Kasumi-1 (cell line): ENCODE data around the gene COL4A4.
"Not testable (repeated sequence)": the region's sequence is repeated elsewhere in the genome, so short reads cannot be mapped to it uniquely, and the experiment has no call there.

Experiments used
- DNase-seq, 2 experiments: peaks; one replicate each; lab custom pipeline; 2025; lab: John Stamatoyannopoulos, UW

Gene COL4A4

DNA sequence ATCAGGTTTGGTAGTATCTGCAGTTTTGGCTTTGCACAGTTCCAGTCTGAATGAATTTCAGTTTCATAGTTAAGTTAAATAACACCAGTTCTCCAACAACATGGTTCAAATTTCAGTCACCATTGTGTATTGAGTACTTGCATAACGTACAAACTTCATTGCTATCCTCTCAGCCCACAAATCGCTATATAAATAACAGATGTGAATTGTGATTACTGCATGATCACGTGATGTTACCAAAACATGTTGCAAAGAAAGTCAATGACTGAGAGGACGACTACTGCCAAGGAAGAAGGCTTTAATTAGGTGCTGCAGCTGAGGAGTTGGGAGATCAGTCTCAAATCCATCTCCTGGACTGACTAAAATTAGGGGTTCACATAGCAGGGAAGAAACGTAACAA lies 48.2 kb downstream of the COL4A4 start:
- DNase-seq: no peak

DNA sequence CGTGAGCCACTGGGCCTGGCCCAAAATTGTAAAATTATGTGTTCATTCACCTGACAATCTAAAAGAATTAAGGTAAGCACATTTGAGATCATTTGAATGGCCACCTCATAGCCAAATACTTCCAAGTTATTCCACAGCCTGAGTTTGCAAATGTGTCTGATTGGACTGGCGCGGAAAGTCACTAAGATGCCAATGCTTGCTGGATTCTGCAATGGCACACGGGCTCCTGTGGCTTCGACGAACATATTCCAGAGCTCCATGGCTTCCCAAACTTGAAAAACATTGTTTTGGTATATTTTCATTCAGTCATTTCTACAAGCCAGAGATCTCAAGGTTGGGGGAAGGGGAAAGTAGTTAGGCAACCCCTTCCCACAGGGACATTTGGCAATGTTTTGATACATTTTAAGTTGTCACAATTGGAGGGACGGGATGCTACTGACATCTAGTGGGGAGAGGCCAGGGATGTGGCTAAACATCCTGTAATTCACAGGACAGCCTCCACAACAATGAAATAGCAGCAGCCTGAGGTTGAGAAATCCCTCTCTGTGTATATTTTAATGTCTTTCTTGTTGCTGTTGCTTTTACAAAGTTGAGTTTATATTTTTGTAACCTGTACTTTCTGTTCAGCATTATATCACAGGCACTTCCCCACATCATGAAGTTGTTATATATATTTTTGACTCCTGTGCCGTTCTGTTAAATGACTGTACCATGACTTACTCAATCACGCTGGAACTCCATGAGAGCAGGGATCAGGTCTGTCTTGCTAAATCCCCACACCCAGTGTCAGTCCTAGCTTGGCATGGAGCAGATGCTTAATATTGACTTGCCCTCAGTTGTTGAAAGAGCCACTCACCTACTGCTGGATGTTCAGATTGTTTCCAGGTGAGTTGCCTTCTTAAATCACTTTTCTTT lies 56.9 kb downstream of the COL4A4 start:
- DNase-seq: peak; percentile 46 to 54

DNA sequence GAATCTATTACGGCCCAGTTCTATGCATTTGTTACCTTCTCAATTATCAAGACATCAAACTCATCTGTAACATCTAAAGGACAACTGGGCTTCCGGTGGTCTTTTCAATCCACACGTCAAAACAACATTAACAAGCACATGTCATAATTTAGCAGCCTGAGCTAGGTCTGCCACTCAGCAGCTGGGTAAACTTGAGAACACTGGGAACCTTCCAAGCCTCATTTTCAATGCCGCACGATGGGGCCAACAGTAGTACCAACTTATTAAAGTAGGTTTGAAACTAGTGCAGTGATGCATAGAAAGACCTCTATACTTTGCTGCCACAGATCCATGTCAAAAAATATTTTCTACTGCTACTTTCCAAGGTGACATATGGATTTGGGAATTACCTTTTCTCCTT lies 60.4 kb downstream of the COL4A4 start:
- DNase-seq: no peak

DNA sequence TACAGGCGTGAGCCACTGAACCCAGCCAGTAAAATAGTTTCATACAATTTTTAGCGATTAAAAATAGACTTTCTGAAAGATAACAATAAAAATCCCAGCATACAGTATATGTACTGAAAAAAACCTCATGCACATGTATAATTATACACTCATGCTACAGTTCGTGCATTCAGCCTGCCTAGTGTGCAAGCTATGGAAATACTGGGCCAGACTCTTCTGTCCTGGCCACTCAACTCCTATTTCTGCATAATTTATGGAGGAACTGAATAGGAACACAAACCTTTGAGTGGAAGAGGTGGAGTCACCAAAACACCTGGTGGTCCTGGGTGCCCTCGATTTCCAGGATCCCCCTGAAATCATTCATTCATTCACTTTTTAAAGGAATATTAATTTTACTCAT lies 64.7 kb downstream of the COL4A4 start:
- no peak for DNase-seq

DNA sequence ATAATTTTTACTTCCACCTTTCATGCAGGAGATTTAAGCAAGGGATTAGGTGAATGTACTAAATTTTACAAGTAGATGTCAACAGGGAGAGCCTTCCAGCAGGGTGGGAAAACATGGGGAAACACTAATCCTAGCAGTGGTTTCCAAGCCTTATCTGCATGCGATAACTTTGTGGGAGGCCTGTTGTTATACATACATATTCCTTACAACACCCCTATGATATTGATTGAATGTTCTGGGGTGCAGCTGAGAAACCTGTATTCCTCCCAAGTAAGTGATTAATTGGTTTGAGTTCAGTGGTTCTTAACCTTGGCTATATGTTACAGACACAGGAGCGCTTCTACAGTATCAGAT lies 65.9 kb downstream of the COL4A4 start:
- no peak for DNase-seq

DNA sequence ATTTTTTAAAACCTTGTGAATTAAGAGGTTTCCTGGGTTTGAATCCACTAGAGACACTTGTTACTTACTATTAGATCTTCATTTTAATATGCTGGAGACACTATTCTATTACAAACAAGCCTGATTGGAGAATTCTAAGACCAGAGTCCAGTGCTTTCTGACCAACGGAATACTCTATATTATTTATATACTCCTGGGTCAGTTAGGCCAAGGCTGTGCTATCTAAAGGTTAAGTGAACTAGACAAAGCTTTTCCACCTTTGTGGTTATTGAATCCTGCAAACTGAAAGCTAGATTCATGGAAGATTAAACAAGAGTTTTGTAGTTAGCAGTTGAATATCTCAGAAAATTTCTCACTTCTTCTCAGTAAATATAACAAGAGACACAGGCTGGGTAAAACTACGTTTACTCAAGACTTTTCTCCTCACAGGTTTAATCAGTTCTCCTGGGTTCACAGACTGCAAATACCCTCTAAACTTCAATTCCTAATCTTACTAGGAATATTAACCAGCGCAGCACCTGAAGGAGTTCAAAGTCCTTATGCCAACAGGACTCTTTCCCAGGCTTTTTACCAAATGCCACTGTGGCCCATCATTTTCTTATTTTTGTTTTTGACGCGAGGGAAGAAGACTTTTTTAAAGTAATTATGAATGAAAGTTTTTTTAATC lies 66.4 kb downstream of the COL4A4 start:
- no peak for DNase-seq

DNA sequence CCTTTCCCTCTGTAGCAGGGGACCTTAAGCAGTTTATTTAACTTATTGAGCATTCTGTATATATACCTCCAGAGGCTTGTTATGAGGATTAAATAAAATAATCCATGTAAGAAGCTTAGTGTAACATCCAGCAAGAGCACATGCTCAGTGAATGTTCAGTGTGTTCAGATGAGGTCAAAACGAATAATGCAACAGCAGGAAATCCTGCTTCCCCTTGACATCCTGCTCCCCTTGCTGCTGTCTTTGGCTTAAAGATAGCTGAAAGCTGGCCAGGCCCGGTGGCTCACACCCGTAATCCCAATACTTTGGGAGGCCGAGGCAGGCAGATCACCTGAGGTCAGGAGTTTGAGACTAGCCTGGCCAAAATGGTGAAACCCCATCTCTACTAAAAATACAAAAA lies 68.7 kb downstream of the COL4A4 start:
- DNase-seq: no peak

DNA sequence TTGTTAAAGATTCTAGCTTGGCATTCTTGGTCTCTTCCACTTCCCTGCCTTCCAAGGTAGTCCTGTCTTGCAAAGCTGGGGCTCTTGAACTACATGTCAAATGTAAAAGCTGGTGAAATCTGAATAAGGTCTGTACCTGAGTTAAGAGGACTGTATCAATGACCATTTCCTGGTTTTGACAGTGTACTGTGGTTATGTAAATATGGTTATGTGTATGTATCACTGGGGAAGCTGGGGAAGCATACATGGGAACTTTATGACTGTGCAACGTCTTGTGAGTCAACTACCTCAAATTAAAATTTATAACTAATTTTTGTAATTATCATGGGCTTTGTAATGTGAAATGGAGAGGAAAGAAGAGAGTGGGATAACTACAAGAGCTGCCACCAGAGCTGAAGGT lies 81.7 kb downstream of the COL4A4 start:
- no peak for DNase-seq

DNA sequence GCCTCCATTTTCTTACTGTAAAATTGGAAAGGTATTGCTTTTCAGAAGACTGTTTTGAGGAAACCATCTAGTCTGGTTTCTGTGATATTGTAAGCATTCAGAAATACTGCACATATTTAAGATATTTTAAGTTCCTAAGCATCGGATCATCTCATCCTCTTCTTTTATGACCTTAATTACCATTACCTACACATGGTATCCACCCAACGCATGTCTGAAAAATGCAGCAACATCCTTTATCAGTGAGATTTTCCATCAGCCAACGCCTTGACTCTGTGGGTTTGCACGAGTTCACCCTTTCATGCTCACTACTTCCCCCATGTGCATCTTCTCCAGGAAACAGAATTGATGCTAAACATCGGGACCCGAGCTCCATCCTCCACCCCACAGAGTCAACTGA lies 84.3 kb downstream of the COL4A4 start:
- no peak for DNase-seq

DNA sequence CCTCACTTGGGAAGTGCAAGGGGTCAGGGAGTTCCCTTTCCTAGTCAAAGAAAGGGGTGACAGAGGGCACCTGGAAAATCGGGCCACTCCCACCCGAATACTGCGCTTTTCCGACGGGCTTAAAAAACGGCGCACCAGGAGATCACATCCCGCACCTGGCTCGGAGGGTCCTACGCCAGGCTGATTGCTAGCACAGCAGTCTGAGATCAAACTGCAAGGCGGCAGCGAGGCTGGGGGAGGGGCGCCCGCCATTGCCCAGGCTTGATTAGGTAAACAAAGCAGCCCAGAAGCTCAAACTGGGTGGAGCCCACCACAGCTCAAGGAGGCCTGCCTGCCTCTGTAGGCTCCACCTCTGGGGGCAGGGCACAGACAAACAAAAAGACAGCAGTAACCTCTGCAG lies 98.9 kb downstream of the COL4A4 start:
- not testable (repeated sequence) for DNase-seq

DNA sequence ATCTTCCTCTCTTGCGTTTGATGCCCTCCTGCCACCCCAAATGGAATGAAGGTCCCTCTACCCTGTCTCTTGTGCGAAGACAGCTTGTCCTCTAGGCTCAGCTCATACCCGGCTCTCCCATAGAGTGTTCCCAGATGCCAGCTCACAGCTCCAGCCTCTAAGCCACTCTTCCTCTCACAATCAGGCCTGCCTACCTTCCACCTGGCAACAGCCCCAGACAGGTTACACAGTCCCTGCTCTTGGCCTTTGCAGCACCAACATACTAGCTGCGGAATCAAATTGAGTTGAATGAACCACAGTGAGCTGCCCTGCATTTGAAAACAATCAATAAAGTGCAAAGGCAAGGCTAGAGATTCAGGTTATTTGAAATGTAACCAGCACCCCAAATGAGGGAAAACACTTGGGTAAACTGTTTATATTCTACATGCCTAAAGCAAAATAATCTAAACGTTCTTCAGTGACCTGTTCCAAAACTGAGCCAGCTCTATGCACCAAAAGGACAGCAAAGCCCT lies 105.1 kb downstream of the COL4A4 start:
- DNase-seq: no peak

DNA sequence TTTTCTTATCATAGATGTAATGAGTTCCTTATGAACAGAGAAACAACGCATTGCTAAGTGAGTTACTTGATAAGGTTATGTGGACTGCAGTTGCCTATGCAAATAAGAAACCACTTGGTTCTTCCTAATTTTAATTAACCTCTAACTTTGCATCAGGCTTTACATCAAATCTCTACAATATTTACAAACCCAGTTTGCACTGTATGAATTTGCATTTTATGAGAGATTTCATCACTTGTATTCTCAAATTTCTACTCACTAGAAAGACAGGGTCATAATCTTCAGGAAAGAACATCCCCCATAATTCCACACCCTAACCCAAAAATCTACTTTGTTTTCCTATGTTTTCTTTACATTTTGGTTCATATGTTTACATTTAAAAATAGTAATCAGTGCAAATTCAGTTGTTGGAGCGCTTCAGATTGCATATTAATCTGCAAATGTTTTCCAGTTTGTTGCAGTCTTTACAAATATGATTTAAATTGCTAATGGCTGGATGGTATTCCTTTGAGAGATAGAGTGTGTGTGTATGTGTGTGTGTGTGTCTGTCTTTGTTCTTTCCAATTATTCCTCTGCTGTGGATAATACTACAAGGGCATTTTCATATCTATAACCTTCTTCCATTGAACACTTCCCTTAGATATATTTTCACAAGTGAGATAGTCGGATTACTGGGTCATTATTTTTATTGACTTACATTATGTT lies 106.1 kb downstream of the COL4A4 start:
- DNase-seq: no peak

DNA sequence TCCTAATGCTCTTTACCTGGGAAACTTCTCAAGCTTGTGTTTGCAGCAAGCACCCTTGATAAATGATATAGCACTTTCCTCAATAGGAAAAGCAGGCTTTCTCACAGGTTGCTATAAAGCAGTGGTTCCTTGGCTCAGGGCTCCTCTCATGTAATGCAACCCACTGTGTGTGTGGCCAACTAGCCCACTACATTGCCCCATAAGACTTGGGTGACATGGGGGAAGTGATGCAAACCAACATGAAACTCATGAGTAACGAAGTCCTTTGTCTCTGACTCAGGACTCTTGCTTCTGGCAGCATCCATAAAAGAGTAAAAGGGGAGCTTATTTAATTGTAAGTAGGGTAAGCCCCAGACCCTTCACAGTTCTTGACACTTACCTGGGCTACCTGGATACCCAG lies 106.9 kb downstream of the COL4A4 start:
- no peak for DNase-seq

DNA sequence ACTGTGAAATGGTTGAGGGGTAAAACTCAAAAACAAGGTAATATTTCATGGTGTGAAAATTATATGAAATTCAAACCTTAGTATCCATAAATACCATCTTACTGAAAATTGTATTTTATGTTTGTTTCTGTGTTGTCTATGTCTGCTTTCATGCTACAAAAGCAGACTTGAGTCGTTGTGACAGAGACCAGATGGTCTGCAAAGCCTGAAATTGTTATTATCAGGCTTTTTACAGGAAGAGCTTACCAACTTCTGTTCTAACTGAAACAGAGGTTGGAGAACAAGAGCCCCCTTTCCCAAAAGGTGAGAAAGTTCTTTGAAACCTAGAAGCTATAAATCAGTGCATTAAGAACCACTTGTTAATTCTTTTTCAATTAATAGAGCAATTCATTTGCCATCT lies 110.0 kb downstream of the COL4A4 start:
- no peak for DNase-seq

DNA sequence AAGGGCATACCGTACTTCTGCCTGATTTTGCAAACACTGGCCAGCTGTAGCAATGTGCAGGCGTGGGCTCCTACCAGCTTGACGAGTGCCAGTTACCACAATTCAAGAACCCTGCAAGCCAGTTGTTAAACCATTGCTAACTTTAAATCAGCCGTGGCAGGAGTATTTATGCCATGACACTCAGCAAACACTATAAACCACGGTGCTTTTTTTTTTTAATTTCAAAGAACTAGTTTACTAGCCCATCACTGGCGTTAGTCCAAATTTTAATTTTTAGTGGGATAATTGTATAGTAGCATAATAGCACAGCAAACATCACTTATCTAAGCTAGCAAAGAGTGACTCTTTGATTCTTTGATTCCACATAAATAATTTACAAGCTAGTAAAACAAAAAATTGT lies 111.1 kb downstream of the COL4A4 start:
- DNase-seq: no peak

DNA sequence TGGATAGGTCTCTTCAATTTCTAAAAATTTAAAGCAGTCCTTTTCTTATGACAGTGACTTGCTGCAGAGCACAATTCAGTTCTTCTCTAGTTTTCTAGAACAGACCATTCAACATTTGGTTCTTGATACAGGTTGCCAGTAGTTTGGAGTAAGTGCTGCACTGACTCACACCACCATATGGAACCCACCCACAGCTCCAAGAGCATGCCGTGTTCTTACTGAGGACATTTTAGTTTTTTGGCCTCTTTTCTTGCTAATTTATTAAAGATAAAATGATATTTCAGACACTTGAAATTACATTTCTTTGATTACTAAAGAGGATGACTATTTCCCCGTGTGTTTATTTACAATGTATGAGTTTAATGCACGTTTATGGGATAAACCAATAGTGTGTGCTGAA lies 120.0 kb downstream of the COL4A4 start:
- no peak for DNase-seq

DNA sequence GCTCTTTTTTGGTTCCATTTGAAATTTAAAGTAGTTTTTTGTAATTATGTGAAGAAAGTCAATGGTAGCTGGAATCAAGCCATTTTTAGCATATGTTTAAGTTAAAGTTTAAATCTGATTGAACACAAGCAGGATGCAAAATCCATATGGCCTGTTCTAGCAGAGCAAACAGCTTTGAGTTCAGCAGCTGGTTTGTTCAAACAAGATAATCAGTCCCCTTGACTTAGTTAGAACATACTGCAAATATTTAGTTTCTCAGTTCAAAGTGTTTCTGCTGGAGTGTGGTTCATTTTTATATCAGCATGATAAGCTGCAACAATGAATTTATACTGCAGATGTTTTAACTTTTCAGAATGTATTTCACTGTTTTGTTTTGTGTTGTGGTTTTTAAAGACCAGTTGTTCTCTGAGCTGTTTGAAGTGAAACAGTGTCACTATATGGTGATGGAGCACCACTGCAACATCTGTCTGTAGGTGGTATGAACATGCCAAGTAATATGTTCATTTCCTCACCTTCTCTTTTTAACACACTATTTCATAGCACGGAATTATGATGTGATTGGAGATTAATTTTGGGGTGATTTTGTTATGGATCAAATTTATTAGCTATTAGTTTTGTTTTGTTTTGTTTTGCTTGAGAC lies 125.3 kb downstream of the COL4A4 start:
- DNase-seq: no peak

DNA sequence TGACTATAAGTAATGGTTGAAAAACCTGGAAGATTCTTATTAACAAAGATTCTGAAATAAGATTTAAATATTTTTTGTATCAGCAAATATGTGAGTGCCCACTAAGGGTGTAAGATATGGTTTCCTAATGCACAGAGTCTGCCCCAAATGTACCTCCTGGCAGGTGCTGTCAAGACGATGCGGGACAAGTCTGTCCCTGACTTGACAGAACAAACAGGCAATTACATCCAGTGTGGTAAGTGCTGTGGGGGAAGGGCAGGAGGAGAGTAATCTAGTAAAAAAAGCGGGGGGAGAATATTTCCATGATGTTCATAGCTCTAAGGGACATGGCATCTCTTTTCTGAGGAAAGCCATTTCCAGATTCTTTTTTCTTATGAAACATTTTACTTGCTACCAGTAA lies 127.5 kb downstream of the COL4A4 start:
- no peak for DNase-seq

DNA sequence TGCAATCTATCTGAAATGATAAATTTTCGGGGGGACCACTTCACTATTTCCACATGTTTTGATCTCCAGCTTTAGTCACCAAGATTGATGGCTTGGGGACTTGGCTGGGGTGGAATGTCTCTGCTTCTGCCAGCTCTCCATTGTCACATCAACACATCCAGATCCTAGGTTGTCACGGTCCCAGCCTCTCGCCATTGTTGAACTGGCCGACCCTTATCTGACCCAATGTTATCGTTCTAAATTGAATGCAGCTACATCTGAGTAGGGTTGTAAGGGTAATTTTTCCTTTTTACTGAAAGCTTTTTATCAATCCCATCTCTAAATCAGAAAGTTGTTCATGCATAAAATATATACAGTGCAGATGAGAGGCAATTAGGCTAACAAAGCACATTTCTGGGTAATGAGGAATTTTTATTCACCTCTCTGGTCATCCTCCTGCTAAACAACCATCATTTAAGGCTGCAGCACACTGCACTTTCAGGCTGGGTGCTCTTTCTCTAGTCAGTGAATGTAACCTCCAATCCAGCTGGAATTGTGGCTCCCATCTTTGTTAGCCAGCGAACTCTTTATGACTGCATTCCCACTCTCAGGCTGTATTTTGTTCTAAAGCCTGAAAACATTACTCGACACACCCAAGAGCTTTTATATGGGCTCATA lies 128.2 kb downstream of the COL4A4 start:
- DNase-seq: no peak

DNA sequence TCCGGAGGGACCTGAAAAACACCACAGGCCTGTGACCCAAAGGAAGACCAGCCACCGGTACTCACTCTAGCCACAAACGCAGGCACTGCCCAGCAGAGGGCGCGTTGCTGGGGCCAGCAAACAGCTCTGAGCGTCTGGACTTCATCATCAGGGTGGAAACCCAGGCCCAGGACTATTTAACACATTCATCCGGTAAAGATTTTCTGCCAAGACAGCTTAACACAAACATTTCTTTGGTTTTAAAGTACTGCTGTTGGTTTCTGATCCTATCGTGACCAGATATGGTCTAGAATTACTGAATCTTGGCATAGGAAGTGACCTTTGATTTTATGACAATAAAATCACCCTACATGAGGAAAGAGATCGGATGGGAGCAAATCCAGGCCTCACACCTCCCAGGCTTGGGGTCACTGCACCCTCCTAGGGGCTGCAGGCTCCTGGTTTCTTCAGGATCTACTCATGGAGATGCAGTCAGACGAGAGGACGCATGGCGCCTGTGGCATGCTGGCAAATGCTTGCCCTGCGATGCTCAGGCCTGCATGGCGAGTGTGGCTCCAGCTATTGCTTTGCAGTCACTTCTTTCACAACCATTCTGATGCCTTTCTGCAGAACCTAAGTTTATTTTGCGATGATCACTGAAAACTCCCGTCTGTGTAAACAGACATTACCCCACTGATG lies 130.4 kb downstream of the COL4A4 start:
- peak in 1 of 2 experiments; percentile 0 for DNase-seq

DNA sequence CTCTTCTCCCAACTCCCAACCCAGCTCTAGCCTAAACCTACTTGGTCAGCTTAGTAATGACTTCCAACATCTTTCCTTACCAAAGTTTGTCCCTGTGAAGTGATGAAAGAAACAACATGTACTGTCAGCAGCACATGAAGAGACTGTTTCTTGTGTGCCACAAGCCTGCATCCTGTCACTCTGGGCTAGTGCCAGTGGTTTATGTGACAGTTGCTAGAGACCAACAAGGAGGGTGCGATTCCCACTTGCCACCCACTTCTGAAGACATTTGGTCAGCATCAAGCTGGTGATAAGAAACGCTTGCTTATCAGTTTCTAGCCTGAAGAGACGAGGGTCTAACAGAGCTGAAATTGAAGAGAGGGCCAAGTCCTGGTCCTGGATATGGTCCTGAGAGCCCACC lies 132.6 kb downstream of the COL4A4 start:
- DNase-seq: no peak
